ENCODE results near the gene MRPS7.

The MRPS7 gene

GRCh38 chr17:75308732-75309629 is 47.3 kb downstream of the MRPS7 start:
- DNase-seq (ENCODE audit: low read depth) = no peak

GRCh38 chr17:75313941-75314551 is 52.4 kb downstream of the MRPS7 start:
- no peak for DNase-seq (ENCODE audit: low read depth)

GRCh38 chr17:75315541-75316243 is 54.0 kb downstream of the MRPS7 start:
- DNase-seq (ENCODE audit: low read depth) = no peak
